PC-9 (cell line): ENCODE results near the gene STOML1.

Experiments used
- EZH2 ChIP-seq: fragments of 200-600 bp; sonication (generic); IDR thresholded peaks from 2 replicates; pipeline ENCODE4 v1.8.0; 2017; ENCODE audit warnings: antibody characterized with exemption, low read depth
- TF ChIP-seq, protein P1 (sequence below): fragments of 200-600 bp; sonication (generic); conservative IDR thresholded peaks from 2 replicates; pipeline ENCODE4 v1.6.1; 2017; ENCODE audit warnings: mixed run types, antibody characterized with exemption, mild to moderate bottlenecking, moderate library complexity

DNA sequence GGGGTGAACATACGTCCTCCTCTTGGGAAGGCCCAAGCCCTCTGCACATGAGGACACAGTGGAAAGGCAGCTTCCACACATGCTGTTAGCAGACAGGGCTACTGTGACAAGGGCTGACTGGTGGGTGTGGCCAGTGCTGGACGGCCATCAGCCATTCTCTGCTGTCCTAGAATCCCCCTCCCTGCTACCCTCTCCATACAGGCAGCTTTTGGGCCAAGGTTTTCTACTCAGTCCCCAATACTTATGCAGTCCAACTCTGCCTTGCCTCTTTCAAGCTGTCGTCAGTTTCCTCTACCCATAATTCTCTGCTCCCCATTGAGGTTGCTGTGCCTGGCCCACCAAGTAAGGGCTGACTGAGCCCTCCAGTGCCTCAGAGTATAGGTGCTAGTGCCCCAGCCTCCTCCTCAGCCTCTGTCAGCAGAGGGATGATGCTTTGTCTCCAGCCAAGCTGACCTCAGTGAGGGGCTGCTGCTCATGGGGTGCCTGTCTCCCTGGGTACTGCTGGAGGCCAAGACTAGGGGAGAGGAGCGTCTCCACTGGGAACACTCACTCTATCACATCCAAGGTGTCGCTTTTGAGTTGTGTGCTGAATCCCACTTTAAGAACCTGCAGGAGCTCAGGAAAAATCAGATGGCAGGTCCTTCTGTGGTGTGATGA is 63.0 kb downstream of the STOML1 start:
- TF ChIP-seq, protein P1, sequence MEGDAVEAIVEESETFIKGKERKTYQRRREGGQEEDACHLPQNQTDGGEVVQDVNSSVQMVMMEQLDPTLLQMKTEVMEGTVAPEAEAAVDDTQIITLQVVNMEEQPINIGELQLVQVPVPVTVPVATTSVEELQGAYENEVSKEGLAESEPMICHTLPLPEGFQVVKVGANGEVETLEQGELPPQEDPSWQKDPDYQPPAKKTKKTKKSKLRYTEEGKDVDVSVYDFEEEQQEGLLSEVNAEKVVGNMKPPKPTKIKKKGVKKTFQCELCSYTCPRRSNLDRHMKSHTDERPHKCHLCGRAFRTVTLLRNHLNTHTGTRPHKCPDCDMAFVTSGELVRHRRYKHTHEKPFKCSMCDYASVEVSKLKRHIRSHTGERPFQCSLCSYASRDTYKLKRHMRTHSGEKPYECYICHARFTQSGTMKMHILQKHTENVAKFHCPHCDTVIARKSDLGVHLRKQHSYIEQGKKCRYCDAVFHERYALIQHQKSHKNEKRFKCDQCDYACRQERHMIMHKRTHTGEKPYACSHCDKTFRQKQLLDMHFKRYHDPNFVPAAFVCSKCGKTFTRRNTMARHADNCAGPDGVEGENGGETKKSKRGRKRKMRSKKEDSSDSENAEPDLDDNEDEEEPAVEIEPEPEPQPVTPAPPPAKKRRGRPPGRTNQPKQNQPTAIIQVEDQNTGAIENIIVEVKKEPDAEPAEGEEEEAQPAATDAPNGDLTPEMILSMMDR = no peak
- no peak for TF ChIP-seq EZH2
